ENCODE data around the gene LAG3.

The LAG3 gene

DNA sequence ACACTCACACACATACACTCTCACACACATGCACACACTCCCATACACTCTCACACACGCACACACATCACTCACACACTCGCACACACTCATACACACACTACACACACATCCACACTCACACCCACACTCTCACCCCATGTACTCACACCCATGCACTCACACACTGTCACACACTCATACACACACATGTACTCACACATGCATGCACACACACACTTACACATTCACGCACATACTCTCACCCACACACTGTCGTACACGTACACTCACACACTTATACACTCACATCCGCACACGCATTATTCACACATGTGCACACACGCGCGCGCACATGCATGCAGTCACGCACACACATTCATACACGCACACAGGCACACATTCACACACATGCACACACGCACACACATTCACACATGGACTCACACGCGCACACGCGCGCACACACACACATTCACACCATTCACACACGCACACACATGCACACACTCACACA, 45.4 kb downstream of the LAG3 start:
- Histone ChIP-seq H2AFZ (ENCODE audit: low read depth, low read length, severe bottlenecking) (no peak overlapping the region), H3F3A (ENCODE audit: insufficient read depth) (no peaks in the 10 kb centered on the region), H3K79me2 (ENCODE audit: insufficient read depth, low read length) (no peaks in the 10 kb centered on the region), H3K27me3 (ENCODE audit: low read length) (no peaks in the 10 kb centered on the region), H3K9me2 (replicated peaks; ENCODE audit: insufficient read depth, low read length) (no peaks in the 10 kb centered on the region), H3K27ac (ENCODE audit: low read depth, low read length) (no peak overlapping the region), H3K4me3 (ENCODE audit: insufficient read depth, low read length, poor library complexity, severe bottlenecking) (no peak overlapping the region), H3K9ac (ENCODE audit: low read length) (no peak overlapping the region), H3K9me3 (ENCODE audit: insufficient read depth, low read length) (no peaks in the 10 kb centered on the region), H3K36me3 (ENCODE audit: low read length) (no peaks in the 10 kb centered on the region), H4K20me1 (ENCODE audit: low read depth, low read length) (no peaks in the 10 kb centered on the region), H3K4me2 (ENCODE audit: low read depth, low read length, poor library complexity, severe bottlenecking) (no peak overlapping the region)
- TF ChIP-seq CTCF (IDR thresholded peaks at IDR 0.05; ENCODE audit: insufficient read depth, low read length, poor library complexity, severe bottlenecking) (no peak), EZH2phosphoT487 (conservative IDR thresholded peaks at IDR 0.05; ENCODE audit: low read length) (no peak)

DNA sequence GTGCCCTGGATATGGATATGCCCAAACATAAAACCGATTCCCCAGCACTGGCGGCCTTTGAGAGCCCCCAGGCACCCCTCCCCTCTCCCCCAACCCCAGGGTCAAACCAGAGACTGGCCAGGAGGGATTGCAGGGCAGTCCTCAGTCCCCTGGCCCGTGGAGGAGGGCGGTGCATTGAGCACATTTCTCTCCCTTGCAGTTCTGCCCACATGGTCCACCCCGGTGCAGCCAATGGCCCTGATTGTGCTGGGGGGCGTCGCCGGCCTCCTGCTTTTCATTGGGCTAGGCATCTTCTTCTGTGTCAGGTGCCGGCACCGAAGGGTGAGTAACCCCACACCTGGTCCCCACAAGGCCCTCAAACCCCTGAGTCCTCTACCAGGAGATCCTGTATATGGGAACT, 45.9 kb downstream of the LAG3 start:
- no peak overlapping the region for H2AFZ ChIP-seq (ENCODE audit: low read depth, low read length, severe bottlenecking)
- H3K27me3 ChIP-seq (ENCODE audit: low read length): no peaks in the 10 kb centered on the region
- H3K79me2 ChIP-seq (ENCODE audit: insufficient read depth, low read length): no peaks in the 10 kb centered on the region
- TF ChIP-seq EZH2phosphoT487 (conservative IDR thresholded peaks at IDR 0.05; ENCODE audit: low read length) (no peak), CTCF (IDR thresholded peaks at IDR 0.05; ENCODE audit: insufficient read depth, low read length, poor library complexity, severe bottlenecking) (no peak)
- H3K9ac ChIP-seq (ENCODE audit: low read length): no peak overlapping the region
- H3K4me2 ChIP-seq (ENCODE audit: low read depth, low read length, poor library complexity, severe bottlenecking): no peak overlapping the region
- no peak overlapping the region for H3K4me3 ChIP-seq (ENCODE audit: insufficient read depth, low read length, poor library complexity, severe bottlenecking)
- H3F3A ChIP-seq (ENCODE audit: insufficient read depth): no peaks in the 10 kb centered on the region
- no peaks in the 10 kb centered on the region for H3K9me3 ChIP-seq (ENCODE audit: insufficient read depth, low read length)
- H3K27ac ChIP-seq (ENCODE audit: low read depth, low read length): no peak overlapping the region
- H4K20me1 ChIP-seq (ENCODE audit: low read depth, low read length): no peaks in the 10 kb centered on the region
- no peaks in the 10 kb centered on the region for H3K9me2 ChIP-seq (replicated peaks; ENCODE audit: insufficient read depth, low read length)
- H3K36me3 ChIP-seq (ENCODE audit: low read length): no peaks in the 10 kb centered on the region

DNA sequence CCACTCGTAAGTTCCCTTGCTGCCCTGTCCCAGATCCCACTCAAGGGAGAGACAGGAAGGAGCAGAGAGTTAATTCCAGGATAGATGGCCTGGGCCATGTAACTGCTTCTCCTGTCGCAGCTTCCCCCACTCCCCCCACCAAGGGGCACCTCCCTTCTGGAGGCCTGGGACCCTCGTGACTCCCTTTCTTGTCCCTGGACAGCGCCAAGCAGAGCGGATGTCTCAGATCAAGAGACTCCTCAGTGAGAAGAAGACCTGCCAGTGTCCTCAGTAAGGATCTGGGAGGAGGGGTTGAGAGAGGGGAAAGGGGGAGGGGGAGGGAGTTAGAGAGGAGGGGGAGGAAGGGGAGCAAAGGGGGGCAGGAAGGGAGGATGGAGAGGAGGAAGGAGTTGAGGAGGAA, 46.3 kb downstream of the LAG3 start:
- TF ChIP-seq EZH2phosphoT487 (conservative IDR thresholded peaks at IDR 0.05; ENCODE audit: low read length): no peak
- no peak for TF ChIP-seq CTCF (IDR thresholded peaks at IDR 0.05; ENCODE audit: insufficient read depth, low read length, poor library complexity, severe bottlenecking)
- Histone ChIP-seq H3K27me3 (ENCODE audit: low read length) (no peaks in the 10 kb centered on the region), H3K9me2 (replicated peaks; ENCODE audit: insufficient read depth, low read length) (no peaks in the 10 kb centered on the region), H3K27ac (ENCODE audit: low read depth, low read length) (no peak overlapping the region), H3K79me2 (ENCODE audit: insufficient read depth, low read length) (no peaks in the 10 kb centered on the region), H4K20me1 (ENCODE audit: low read depth, low read length) (no peaks in the 10 kb centered on the region), H3K9ac (ENCODE audit: low read length) (no peak overlapping the region), H3K9me3 (ENCODE audit: insufficient read depth, low read length) (no peaks in the 10 kb centered on the region), H3F3A (ENCODE audit: insufficient read depth) (no peaks in the 10 kb centered on the region), H3K4me2 (ENCODE audit: low read depth, low read length, poor library complexity, severe bottlenecking) (no peak overlapping the region), H3K36me3 (ENCODE audit: low read length) (no peaks in the 10 kb centered on the region), H3K4me3 (ENCODE audit: insufficient read depth, low read length, poor library complexity, severe bottlenecking) (no peak overlapping the region), H2AFZ (ENCODE audit: low read depth, low read length, severe bottlenecking) (no peak overlapping the region)
